Mesenchymal stem cell (in vitro differentiated cells and primary cell): Measurements from ENCODE around the gene MYLK.
"Not testable (repeated sequence)": the region's sequence is repeated elsewhere in the genome, so short reads cannot be mapped to it uniquely, and the experiment has no call there.

Experiments used
- DNase-seq: peaks from one replicate; pipeline ENCODE4 v3.0.0-alpha.2; 2013
- H2AFZ ChIP-seq: one replicate; pipeline ENCODE4 v1.6.1; 2013; ENCODE audit warnings: low read depth, mild to moderate bottlenecking, control low read depth, inconsistent platforms, low read length, moderate library complexity
- H2AK5ac ChIP-seq: 2 replicates; pipeline ENCODE4 v1.6.1; 2013; ENCODE audit warnings: low read length, moderate library complexity, mild to moderate bottlenecking, inconsistent platforms; ENCODE audit not compliant: severe bottlenecking
- H2BK120ac ChIP-seq: one replicate; pipeline ENCODE4 v1.6.1; 2013; ENCODE audit warnings: low read depth, mild to moderate bottlenecking, inconsistent platforms, low read length, moderate library complexity
- H2BK12ac ChIP-seq, 2 experiments: one replicate each; pipeline ENCODE4 v1.6.1; 2013; ENCODE audit warnings: inconsistent platforms in 2 of 2, low read length in 2 of 2, mild to moderate bottlenecking in 2 of 2, moderate library complexity in 2 of 2, control low read depth in 1 of 2
- H2BK15ac ChIP-seq: one replicate; pipeline ENCODE4 v1.6.1; 2013; ENCODE audit warnings: mild to moderate bottlenecking, low read depth, inconsistent platforms; ENCODE audit not compliant: poor library complexity, severe bottlenecking
- H2BK5ac ChIP-seq: 2 replicates; pipeline ENCODE4 v1.6.1; 2013; ENCODE audit warnings: low read depth, mild to moderate bottlenecking, low read length, control low read depth, inconsistent platforms; ENCODE audit not compliant: poor library complexity, severe bottlenecking
- H3K14ac ChIP-seq, 2 experiments: one replicate each; pipeline ENCODE4 v1.6.1; 2013; ENCODE audit warnings: inconsistent platforms in 2 of 2, low read length in 2 of 2, control low read depth in 1 of 2, mild to moderate bottlenecking in 1 of 2, moderate library complexity in 1 of 2
- H3K18ac ChIP-seq, 2 experiments: one replicate each; pipeline ENCODE4 v1.6.1; 2013; ENCODE audit warnings: inconsistent platforms in 2 of 2, low read length in 2 of 2, control low read depth in 1 of 2, low read depth in 1 of 2, mild to moderate bottlenecking in 1 of 2
- H3K23ac ChIP-seq, 2 experiments: one replicate each; pipeline ENCODE4 v1.6.1; 2013; ENCODE audit warnings: inconsistent platforms in 2 of 2, low read length in 2 of 2, mild to moderate bottlenecking in 2 of 2, moderate library complexity in 2 of 2, control low read depth in 1 of 2
- H3K27ac ChIP-seq: 2 replicates; pipeline ENCODE4 v1.5.1; 2013; ENCODE audit warnings: mild to moderate bottlenecking, moderate library complexity, low read length, control low read depth, inconsistent platforms; ENCODE audit not compliant: poor library complexity, severe bottlenecking
- H3K27me3 ChIP-seq, 2 experiments: 2 replicates each; pipeline versions ENCODE4 v1.6.1 to v1.7.0; 2013; ENCODE audit warnings: low read length in 2 of 2, mild to moderate bottlenecking in 2 of 2, moderate library complexity in 2 of 2, control low read depth in 1 of 2, inconsistent platforms in 1 of 2; ENCODE audit not compliant: control insufficient read depth in 1 of 2, insufficient read depth in 1 of 2
- H3K36me3 ChIP-seq, 2 experiments: 2 replicates each; pipeline versions ENCODE4 v1.6.1 to v1.7.0; 2013; ENCODE audit warnings: low read length in 2 of 2, control low read depth in 1 of 2, inconsistent platforms in 1 of 2, low read depth in 1 of 2, mild to moderate bottlenecking in 1 of 2; ENCODE audit not compliant: insufficient read depth in 2 of 2, control insufficient read depth in 1 of 2
- H3K4ac ChIP-seq, 2 experiments: one replicate each; pipeline ENCODE4 v1.6.1; 2013; ENCODE audit warnings: inconsistent platforms in 2 of 2, low read length in 2 of 2, mild to moderate bottlenecking in 2 of 2, moderate library complexity in 2 of 2, control low read depth in 1 of 2, low read depth in 1 of 2
- H3K4me1 ChIP-seq: 2 replicates; pipeline ENCODE4 v1.6.1; 2013; ENCODE audit warnings: low read depth, low read length, control low read depth; ENCODE audit not compliant: control insufficient read depth, insufficient read depth
- H3K4me2 ChIP-seq: 2 replicates; pipeline ENCODE4 v1.6.1; 2013; ENCODE audit warnings: low read length, mild to moderate bottlenecking, inconsistent platforms; ENCODE audit not compliant: poor library complexity, severe bottlenecking
- H3K4me3 ChIP-seq, 2 experiments: 2 replicates each; pipeline versions ENCODE4 v1.5.1 to v1.7.0; 2013; ENCODE audit warnings: low read length in 2 of 2, mild to moderate bottlenecking in 2 of 2, control low read depth in 1 of 2, low read depth in 1 of 2; ENCODE audit not compliant: insufficient read depth in 1 of 2
- H3K79me1 ChIP-seq: replicated peaks from 2 replicates; pipeline ENCODE4 v1.6.1; 2013; ENCODE audit warnings: mild to moderate bottlenecking, control low read depth, low read length, inconsistent platforms; ENCODE audit not compliant: poor library complexity, severe bottlenecking
- H3K9ac ChIP-seq: 2 replicates; pipeline ENCODE4 v1.7.0; 2013; ENCODE audit warnings: mild to moderate bottlenecking, low read length, moderate library complexity
- H3K9me3 ChIP-seq: 2 replicates; pipeline ENCODE4 v1.7.0; 2013; ENCODE audit warnings: mild to moderate bottlenecking, low read length; ENCODE audit not compliant: control insufficient read depth
- H4K8ac ChIP-seq: one replicate; pipeline ENCODE4 v1.6.1; 2013; ENCODE audit warnings: inconsistent platforms, mild to moderate bottlenecking, low read length, moderate library complexity
- H4K91ac ChIP-seq: one replicate; pipeline ENCODE4 v1.6.1; 2013; ENCODE audit warnings: mild to moderate bottlenecking, low read length, inconsistent platforms
- WGBS: methylation state at CpG from one replicate; pipeline ENCODE4 v1.1.7; 2013; ENCODE audit warnings: mixed read lengths; 5-methylcytosine and 5-hydroxymethylcytosine counted together

The MYLK gene

DNA sequence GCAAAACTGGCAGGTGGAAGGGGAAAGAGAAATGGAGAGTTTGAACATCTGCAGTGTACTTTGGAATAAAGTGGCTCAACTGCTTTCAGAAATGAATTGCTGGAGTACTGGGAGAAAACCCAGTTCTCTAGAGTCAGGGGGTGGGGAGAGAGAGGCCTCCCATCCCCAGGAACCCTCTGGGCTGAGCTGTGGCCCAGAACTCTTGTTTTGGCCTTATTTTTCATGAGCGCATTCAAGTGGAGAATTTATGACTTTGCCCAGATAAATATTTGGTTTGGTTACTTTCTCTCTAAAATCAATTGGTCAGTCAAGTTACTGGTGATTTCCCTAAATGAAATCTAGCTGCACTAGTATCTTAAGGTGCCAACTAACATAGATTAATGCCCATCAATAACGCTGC, 270.6 kb downstream of the MYLK start:
- H2BK12ac ChIP-seq, result no peak overlapping the region
- H3K4me2 ChIP-seq, result no peak overlapping the region
- H2AFZ ChIP-seq, result no peak overlapping the region
- H4K91ac ChIP-seq, result no peak overlapping the region
- peaks cover 36 to 64% of the 10 kb centered on the region in 2 experiments for H3K36me3 ChIP-seq
- no peak overlapping the region for H2BK15ac ChIP-seq
- no peak overlapping the region for H4K8ac ChIP-seq
- H3K4me3 ChIP-seq, result no peak overlapping the region
- H3K79me1 ChIP-seq, result peaks cover 15% of the 10 kb centered on the region
- peaks cover 5% of the 10 kb centered on the region for H3K4me1 ChIP-seq
- WGBS, result 83% methylated on average over 1 of the region's 2 CpGs
- no peak for DNase-seq
- no peak overlapping the region for H3K4ac ChIP-seq
- no peak overlapping the region for H2AK5ac ChIP-seq
- H3K27me3 ChIP-seq, result no peaks in the 10 kb centered on the region
- H3K9me3 ChIP-seq, result no peaks in the 10 kb centered on the region
- no peak overlapping the region for H3K9ac ChIP-seq
- no peak overlapping the region for H3K27ac ChIP-seq
- no peak overlapping the region for H2BK5ac ChIP-seq
- no peak overlapping the region for H2BK120ac ChIP-seq
- no peak overlapping the region for H3K14ac ChIP-seq
- no peak overlapping the region for H3K18ac ChIP-seq
- H3K23ac ChIP-seq, result no peak overlapping the region

GRCh38 chr3:123611674-123612073, 272.5 kb downstream of the MYLK start:
- not testable (repeated sequence) for H2AFZ ChIP-seq, H2AK5ac ChIP-seq, H3K14ac ChIP-seq, H2BK15ac ChIP-seq, H3K4ac ChIP-seq, DNase-seq, H3K4me3 ChIP-seq, H3K4me1 ChIP-seq, H4K91ac ChIP-seq, H3K23ac ChIP-seq, H3K27ac ChIP-seq, H3K18ac ChIP-seq, H3K4me2 ChIP-seq, H3K9me3 ChIP-seq, H2BK5ac ChIP-seq, H2BK12ac ChIP-seq, H3K27me3 ChIP-seq, H2BK120ac ChIP-seq, H4K8ac ChIP-seq, H3K9ac ChIP-seq
- 97% methylated on average over 7 of the region's 7 CpGs for WGBS
- peaks cover 13% of the 10 kb centered on the region for H3K79me1 ChIP-seq
- H3K36me3 ChIP-seq, result peaks cover 26 to 47% of the 10 kb centered on the region in 2 experiments

DNA sequence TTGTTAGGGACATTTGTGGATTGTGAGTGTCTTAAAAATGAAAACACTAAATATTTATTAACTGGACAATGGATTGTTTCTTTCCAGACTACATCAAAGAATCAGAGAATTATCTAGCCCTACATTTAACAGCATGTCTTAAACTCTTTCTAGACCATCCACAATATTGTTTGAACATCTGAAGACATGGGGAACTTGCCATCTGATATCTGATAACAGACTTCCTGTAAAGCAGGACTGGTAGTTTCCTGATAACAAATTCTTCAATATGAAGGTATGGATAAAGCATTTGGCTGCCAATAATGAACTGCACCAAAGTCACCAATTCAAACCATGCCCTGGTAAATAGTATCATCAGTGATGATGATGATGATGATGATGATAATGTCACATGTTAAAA, 273.1 kb downstream of the MYLK start:
- Histone ChIP-seq H3K4me3 (no peak overlapping the region), H3K79me1 (peaks cover 13% of the 10 kb centered on the region), H2BK120ac (no peak overlapping the region), H3K9ac (no peak overlapping the region), H3K27ac (no peak overlapping the region), H2AFZ (no peak overlapping the region), H3K36me3 (peaks cover 22 to 42% of the 10 kb centered on the region in 2 experiments), H4K8ac (no peak overlapping the region), H2AK5ac (no peak overlapping the region), H2BK15ac (no peak overlapping the region), H3K27me3 (no peaks in the 10 kb centered on the region), H2BK5ac (no peak overlapping the region), H3K9me3 (no peaks in the 10 kb centered on the region), H3K4me2 (no peak overlapping the region), H3K4me1 (peaks cover 5% of the 10 kb centered on the region), H3K23ac (no peak overlapping the region), H2BK12ac (no peak overlapping the region), H3K4ac (no peak overlapping the region), H4K91ac (no peak overlapping the region), H3K14ac (no peak overlapping the region), H3K18ac (no peak overlapping the region)
- no peak for DNase-seq

DNA sequence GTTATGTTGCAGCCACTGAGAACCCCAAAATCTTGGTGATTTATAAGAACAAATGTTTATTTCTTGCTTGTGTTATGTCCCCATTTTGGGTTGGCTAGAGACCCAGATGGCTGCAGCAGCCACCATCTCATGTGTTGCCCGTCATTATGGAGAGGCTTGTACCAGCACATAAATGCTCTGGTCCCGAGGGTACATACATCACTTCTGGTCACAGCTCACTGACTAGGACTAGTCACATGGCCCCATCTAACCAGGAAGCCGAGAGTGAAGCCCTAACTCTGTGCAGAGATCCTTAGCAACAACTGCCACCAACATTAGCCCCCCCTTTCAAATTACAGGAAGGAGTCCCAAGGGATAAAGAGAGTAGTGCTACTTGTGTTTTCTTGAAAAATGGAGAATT, 273.8 kb downstream of the MYLK start:
- Histone ChIP-seq H4K8ac (no peak overlapping the region), H3K23ac (no peak overlapping the region), H3K27me3 (no peaks in the 10 kb centered on the region), H3K9ac (no peak overlapping the region), H2AK5ac (no peak overlapping the region), H3K4me3 (no peak overlapping the region), H2BK5ac (no peak overlapping the region), H3K4me1 (peaks cover 11% of the 10 kb centered on the region), H3K27ac (peak overlapping the region; percentile 20), H2BK15ac (no peak overlapping the region), H2BK120ac (no peak overlapping the region), H3K9me3 (no peaks in the 10 kb centered on the region), H3K79me1 (peaks cover 12% of the 10 kb centered on the region), H3K4ac (no peak overlapping the region), H3K36me3 (peaks cover 19 to 41% of the 10 kb centered on the region in 2 experiments), H3K4me2 (no peak overlapping the region), H3K14ac (no peak overlapping the region), H4K91ac (no peak overlapping the region), H2BK12ac (no peak overlapping the region), H3K18ac (no peak overlapping the region), H2AFZ (no peak overlapping the region)
- DNase-seq, result no peak
- WGBS, result 88% methylated on average over 2 of the region's 3 CpGs
